ENCODE data around the gene CST2.
"Not testable (repeated sequence)": the region's sequence is repeated elsewhere in the genome, so short reads cannot be mapped to it uniquely, and the experiment has no call there.

Gene CST2

GRCh38 chr20:23800865-23801264 lies 25.7 kb downstream of the CST2 start:
- DNase-seq = no peak

GRCh38 chr20:23799216-23799847 lies 27.2 kb downstream of the CST2 start:
- DNase-seq = peak; percentile 17

- no peak for DNase-seq
Measured at GRCh38 chr20:23795526-23795925, 31.0 kb downstream of the CST2 start.

GRCh38 chr20:23794841-23795240 lies 31.7 kb downstream of the CST2 start:
- DNase-seq = no peak

GRCh38 chr20:23794065-23794464 lies 32.5 kb downstream of the CST2 start:
- DNase-seq = no peak

DNA sequence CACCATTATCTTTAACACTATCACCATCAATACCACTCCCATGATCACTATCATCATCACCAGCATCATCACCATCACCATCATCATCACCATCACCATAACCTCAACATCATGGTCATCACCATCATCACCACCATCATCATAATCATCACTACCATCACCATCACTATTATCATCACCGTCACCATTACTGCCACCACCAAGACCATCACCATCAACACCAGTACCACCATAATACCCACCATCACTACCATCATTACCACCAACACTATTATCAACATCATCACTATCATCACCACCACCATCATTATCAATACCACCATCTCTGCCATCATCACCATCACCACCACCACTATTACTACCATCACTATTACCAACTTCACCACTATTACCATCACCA lies 43.1 kb downstream of the CST2 start:
- no peak for DNase-seq

DNA sequence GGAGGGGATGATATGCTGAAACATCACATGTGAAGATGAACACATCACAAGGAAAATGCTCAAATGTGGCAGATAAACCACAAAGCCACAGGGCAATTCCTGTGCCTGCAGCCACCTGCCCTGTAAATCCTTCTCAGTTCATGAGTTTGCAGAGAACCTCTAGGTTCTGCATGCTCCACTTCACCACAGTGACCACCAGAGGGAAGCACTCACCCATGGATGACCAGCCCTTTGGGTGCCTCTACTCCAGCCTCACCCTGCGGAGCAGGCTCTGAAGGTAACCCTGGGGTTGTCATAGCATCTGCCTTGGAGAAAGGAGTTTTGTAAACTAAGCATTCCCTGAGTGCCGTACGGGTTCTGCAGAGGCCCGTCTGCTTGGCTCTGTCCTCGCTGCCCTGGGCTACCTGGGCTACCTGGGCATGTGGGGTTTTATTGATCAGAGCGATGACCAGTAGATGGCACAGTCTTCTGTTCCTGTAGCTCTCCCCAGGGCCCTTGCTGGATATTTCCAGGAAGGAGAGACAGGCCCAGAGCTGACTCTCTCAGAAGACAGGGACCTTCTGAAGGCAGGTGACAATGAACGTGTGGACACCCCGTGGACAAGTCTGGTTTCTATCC lies 44.1 kb downstream of the CST2 start:
- no peak for DNase-seq

GRCh38 chr20:23778676-23779075 lies 47.9 kb downstream of the CST2 start:
- DNase-seq = not testable (repeated sequence)

DNA sequence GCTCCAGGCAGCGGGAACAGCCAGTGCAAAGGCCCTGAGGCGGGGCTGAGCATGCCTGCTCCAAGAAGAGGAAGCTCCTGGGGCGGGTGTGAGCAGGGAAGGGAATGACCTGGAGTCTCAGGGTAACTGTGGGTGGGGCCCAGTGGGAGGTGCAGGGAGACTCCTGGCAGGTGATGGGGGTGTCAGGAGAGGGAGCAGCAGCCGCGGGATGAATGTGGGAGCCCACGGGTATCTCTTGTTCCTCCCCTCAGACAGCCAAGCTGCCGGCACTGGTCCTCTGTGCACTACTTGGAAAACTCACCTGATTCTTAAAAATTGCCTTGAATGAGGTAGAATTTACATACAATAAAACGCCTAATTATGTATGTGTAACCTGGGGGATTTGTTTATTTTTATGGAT lies 49.1 kb downstream of the CST2 start:
- DNase-seq = not testable (repeated sequence)

- DNase-seq = no peak
Measured at GRCh38 chr20:23776067-23776771, 50.3 kb downstream of the CST2 start.

GRCh38 chr20:23774081-23774480 lies 52.4 kb downstream of the CST2 start:
- DNase-seq = no peak

All from NCI-H2029 (cell line).